ENCODE results near the gene P2RX3.

GRCh38 chr11:57341250-57341808, 3.2 kb downstream of the P2RX3 start:
- TF ChIP-seq POLR2AphosphoS5 (IDR thresholded peaks at IDR 0.05) (no peak), CTCF (IDR thresholded peaks at IDR 0.05) (no peak), POLR2A (IDR thresholded peaks at IDR 0.05) (no peak), EP300 (IDR thresholded peaks at IDR 0.05) (no peak)
